ENCODE measurements around the gene ACO2. TPM values are rescaled to one million over a fixed set of nuclear protein-coding genes. Genes with fewer than 3 reads are reported as not detected.

The ACO2 gene
- total and polyA plus RNA-seq, 2 of the 4 experiments (the other 2 are of a cell fraction): 71.3 to 72.9 TPM

DNA sequence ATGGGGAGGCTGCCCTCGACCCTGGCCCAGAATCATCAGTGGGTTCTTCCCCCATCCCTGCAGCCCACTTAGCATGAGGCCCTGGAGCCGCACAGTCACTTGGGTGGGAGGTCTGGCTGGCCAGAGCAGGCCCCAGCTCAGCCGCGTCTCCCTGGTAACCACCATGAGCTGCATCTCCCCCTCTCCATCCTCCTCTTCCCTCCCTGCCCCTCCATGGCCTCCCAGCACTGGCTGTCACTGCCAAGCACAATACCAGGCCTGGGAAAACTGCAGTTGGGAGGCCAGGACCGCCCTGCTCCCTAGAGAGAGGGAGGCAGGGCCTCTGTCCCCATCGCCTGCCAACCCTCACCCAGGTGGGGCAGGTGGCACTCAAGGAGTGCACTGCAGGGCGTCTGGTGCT is 99.9 kb downstream of the ACO2 start:
- Histone ChIP-seq H4K8ac (ENCODE audit: low read depth in 2 of 2, low read length in 2 of 2) (no peak overlapping the region), H4K20me1 (ENCODE audit: insufficient read depth, low read length) (peaks cover 3% of the 10 kb centered on the region; the same call in 1 of the 2 replicates), H4K5ac (ENCODE audit: low read depth, low read length) (no peak overlapping the region), H2BK15ac (ENCODE audit: low read depth, low read length) (no peak overlapping the region), H3K4me2 (ENCODE audit: low read depth, low read length) (no peak overlapping the region), H3K27me3 (ENCODE audit: control insufficient read depth, insufficient read depth, low read length) (no peaks in the 10 kb centered on the region), H3K79me1 (ENCODE audit: low read depth in 1 of 2, low read length in 2 of 2) (peaks cover 10 to 46% of the 10 kb centered on the region in 2 experiments), H2AK5ac (ENCODE audit: low read depth, low read length) (peak overlapping the region; percentile 62; the same call in 1 of the 2 replicates), H2AK9ac (replicated peaks; ENCODE audit: low read depth, low read length, poor library complexity) (peak overlapping the region; percentile 52), H3K14ac (replicated peaks; ENCODE audit: low read depth, low read length) (no peak overlapping the region), H2AFZ (replicated peaks; ENCODE audit: low read length, poor library complexity) (peak overlapping the region; percentile 33), H3K23ac (ENCODE audit: low read depth, low read length) (no peak overlapping the region), H3K9ac (ENCODE audit: low read depth, low read length) (no peak overlapping the region), H3K27ac (ENCODE audit: insufficient read depth, low read length) (no peak overlapping the region), H4K91ac (ENCODE audit: insufficient read depth, low read depth, low read length) (no peak overlapping the region), H3K4me3 (ENCODE audit: insufficient read depth, low read depth, low read length) (no peak overlapping the region), H3K56ac (ENCODE audit: extremely low read depth, insufficient read depth, low read length) (no peak overlapping the region), H3K4me1 (ENCODE audit: control insufficient read depth, insufficient read depth, low read length) (peaks cover 8% of the 10 kb centered on the region), H3K36me3 (ENCODE audit: control insufficient read depth, insufficient read depth, low read length) (peaks cover 25% of the 10 kb centered on the region; the same call in 1 of the 2 replicates), H2BK20ac (ENCODE audit: low read depth, low read length) (no peak overlapping the region), H3K4ac (ENCODE audit: low read depth, low read length) (no peak overlapping the region), H2BK120ac (ENCODE audit: low read depth, low read length) (no peak overlapping the region), H2BK5ac (ENCODE audit: low read depth, low read length, poor library complexity, severe bottlenecking) (no peak overlapping the region), H3K9me3 (ENCODE audit: control insufficient read depth, insufficient read depth, low read length) (no peaks in the 10 kb centered on the region), H3K18ac (ENCODE audit: low read depth, low read length) (no peak overlapping the region), H3K9me1 (ENCODE audit: insufficient read depth, low read length) (peaks cover 3% of the 10 kb centered on the region)
- CTCF ChIA-PET: no interaction called here
- no TSS peak for BruUV-seq (replicated peaks)
- TF ChIP-seq FOS (IDR thresholded peaks at IDR 0.05; ENCODE audit: low read depth, low read length) (no peak), MXI1 (IDR thresholded peaks at IDR 0.05; ENCODE audit: borderline replicate concordance, low read depth, low read length) (no peak), MAZ (IDR thresholded peaks at IDR 0.05; ENCODE audit: borderline replicate concordance, low read depth, low read length) (no peak), MAFK (IDR thresholded peaks at IDR 0.05; ENCODE audit: low read depth, low read length) (no peak), NFE2L2 (IDR thresholded peaks at IDR 0.05; ENCODE audit: low read depth, low read length) (no peak), RAD21 (IDR thresholded peaks at IDR 0.05; ENCODE audit: low read length) (no peak), RFX5 (IDR thresholded peaks at IDR 0.05; ENCODE audit: low read depth, low read length) (no peak)
- 81% methylated on average over 3 of the region's 7 CpGs; no CpG with 5 or more reads in 1 of the 2 experiments for WGBS, 2 experiments (ENCODE audit: extremely low coverage in 2 of 2, insufficient read length in 1 of 2)
- intact Hi-C loops (cut with micrococcal nuclease): no loop called here
- ATAC-seq (ENCODE audit: low read depth): no peak
- POLR2A ChIA-PET (ENCODE audit: unreplicated experiment): no interaction called here
- dilution Hi-C loops (cut with HindIII; ENCODE audit: low sequenced_read_pairs, unreplicated experiment): no loop called here
- DNase-seq: no peak
- in situ Hi-C loops (cut with MboI; ENCODE audit: low sequenced_read_pairs): no loop called here
